Activated CD8-positive, alpha-beta memory T cell treated with anti-CD3 and anti-CD28 coated beads, Interleukin-2, amount 50 U/mL, for 4 hours (primary cell): ENCODE measurements around the gene PRKG2.
"Not testable (repeated sequence)": the region's sequence is repeated elsewhere in the genome, so short reads cannot be mapped to it uniquely, and the experiment has no call there.

Experiments used
- DNase-seq: peaks from one replicate; pipeline ENCODE4 v3.0.0-alpha.2; 2020

Gene PRKG2

DNA sequence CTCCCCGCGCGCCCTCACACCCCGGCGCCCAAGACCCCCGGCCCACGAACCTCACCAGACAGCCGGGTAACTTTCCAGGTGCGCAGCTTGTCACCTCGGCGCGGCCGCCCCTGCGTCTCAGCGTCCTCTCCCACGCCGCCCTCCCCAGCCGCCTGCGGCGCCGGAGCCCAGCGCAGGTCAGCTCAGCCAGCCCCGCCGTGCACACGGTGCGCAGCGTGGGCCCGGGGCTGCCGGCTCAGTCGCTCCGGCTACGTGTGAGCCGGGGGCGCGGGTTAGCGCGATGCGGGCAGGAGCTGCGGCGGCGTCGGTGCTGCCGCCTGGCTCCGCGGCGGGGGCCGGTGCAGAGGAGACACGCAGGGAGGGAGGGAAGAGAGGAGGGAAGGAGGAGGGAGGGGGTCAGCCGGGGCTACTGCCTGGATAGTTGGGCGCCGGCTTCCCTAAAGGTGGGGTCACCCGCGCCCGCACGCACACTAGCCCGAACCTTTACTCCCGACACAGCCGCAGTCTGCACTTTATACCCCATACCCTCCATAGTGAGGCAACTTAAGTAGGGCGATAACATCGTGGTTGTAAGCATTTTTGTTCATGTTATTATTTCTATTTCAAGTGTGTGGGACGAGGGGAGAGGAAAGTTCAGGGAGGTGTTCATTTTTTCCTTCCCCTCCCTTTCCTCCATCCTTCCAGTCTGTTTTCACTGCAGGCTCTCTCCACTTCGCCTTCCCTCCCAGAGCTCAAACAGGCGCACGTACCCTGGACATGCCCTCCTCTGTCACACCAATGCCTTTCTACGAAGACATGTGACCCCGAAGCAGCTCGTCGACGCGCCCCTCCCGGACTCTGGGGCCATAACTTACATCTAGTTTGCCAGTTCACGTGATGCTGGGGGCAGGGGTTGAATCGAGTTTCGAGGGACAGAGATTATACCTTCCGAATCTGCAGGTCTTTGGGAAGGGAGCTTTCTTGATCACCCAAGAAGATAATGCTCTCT lies at the start of gene PRKG2:
Gene PRKG2 (minus strand): TSS at position 342 of the 988 bp plus-strand sequence. CDS start 10,175 bp downstream, outside the sequence.
- no peak for DNase-seq

DNA sequence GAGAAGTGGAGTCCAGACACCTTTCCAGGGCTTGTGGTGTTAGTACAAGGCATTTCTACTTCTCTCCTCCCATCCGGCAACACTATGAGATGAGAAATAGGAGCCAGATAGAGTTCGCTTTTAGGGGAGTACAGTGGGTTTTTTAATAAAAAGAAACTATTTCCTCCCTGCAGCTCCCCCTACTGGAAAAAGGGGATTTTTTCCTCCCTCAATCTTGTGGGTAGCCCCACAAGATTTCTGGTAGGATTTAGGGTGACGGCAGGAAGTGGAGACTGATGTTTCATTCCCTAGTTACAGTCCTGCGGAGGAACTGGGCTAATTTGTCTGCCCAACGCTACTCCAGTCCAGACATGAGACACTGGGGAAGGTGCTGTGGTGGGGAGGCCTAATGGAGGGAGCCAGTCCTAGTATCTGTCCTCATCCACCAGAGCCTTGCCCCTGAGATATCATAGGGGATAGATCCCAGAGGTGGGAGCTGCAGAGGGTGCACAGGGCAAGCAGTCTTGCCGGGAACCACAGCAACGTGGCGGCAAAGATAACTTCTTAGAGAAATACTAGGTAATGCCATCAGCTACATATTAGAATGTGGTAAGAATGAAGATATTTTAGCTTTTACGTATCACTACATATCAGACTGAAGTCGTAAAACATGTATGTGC lies 45.5 kb upstream of the PRKG2 start:
- no peak for DNase-seq

DNA sequence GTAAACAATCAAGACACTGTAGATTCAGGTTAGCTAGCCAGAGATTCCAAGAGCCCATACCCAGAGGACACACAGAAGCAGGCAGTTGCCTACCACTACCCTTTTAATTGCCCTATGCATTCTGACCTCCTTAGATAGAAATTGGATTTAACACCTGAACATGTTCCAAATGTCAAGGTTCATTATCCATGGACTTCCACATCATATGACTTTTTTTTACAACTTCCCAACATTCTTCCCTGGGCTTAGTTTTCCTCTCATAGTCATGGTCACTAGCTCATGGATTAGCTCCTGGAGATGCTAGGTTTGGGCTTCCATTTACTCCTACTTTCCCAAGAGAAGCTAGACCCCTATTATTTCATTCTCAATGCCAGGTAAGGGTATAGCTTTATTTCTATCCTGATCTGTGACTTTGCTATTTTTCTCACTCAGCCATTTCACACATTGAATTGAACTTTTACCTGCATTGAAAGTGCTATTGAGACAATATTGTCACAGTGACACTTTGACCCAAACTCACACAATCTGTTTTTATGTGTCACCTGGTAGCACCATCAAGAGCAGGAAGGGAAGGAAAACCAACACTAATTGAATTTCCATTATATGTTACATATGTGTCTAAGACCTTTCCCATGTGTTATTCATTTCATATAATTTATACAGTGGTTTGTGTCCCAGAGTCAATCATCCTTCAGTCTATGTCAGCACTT lies 44.0 kb upstream of the PRKG2 start:
- no peak for DNase-seq

DNA sequence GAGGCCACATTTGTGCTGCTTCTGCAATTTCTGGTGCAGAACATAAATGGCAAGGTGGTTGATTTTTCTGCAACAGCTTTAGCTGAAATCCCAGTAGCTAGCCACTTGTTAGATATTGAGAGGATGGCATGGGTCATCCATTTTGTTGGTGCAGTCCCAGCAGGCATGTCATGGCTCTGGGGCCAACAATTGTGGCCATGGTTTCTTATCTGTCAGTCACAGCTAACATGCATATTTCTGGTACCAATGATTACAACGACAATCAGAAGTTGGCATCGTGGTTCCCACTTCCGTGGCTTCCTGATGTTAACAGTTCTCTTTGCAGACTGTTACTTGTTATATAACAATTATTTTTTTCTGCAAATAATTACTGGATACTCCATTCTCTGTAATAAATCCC lies 42.8 kb upstream of the PRKG2 start:
- no peak for DNase-seq

- no peak for DNase-seq
Observed at GRCh38 chr4:81257021-81257420, 42.0 kb upstream of the PRKG2 start.

DNA sequence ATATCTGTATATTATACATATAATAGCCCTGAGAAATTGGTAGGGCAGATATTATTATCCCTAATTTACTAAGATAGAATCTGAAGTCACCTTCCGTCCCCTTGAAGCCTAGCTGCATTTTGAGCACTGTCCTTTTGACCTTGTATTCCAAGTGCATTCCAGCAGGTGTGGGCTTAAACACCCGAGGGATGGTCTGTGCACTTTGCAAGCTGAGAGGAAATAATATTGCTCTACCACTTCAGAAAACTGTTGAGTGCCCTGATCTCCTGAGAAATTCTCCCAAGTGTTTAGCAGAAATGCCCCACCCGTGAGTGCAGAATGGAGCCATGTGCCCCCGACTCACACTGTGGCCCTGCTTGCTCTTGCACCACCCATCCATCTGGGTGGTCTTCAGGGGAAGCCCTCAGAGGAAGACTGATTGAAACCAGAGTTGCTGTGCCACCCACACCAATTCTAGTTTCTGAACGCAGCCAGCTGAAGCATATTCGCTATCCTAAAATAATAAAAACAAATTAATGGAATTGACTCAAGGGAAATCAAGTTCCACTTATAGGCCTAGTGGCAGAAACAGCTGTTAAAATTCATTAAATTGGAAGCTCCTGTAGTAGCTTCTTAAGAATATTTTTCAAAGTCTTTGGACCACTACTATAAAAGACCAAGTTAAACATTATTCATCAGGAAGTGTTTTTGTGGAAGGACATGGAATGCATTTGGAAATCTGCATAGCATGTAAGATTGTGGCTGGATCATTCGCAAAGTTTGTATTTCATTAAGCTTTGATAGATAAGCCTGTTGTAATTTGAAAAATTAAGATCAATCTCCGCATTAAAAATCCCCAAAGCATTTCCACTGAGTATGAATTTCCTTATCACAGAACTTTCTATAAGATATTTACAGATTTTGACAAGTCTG lies 41.3 kb upstream of the PRKG2 start:
- no peak for DNase-seq

- no peak for DNase-seq
Observed at GRCh38 chr4:81255524-81255923, 40.5 kb upstream of the PRKG2 start.

- DNase-seq = no peak
Observed at GRCh38 chr4:81250430-81250829, 35.4 kb upstream of the PRKG2 start.

GRCh38 chr4:81245218-81246009 lies 30.4 kb upstream of the PRKG2 start:
- DNase-seq = no peak

GRCh38 chr4:81237791-81238190 lies 22.8 kb upstream of the PRKG2 start:
- DNase-seq = no peak

DNA sequence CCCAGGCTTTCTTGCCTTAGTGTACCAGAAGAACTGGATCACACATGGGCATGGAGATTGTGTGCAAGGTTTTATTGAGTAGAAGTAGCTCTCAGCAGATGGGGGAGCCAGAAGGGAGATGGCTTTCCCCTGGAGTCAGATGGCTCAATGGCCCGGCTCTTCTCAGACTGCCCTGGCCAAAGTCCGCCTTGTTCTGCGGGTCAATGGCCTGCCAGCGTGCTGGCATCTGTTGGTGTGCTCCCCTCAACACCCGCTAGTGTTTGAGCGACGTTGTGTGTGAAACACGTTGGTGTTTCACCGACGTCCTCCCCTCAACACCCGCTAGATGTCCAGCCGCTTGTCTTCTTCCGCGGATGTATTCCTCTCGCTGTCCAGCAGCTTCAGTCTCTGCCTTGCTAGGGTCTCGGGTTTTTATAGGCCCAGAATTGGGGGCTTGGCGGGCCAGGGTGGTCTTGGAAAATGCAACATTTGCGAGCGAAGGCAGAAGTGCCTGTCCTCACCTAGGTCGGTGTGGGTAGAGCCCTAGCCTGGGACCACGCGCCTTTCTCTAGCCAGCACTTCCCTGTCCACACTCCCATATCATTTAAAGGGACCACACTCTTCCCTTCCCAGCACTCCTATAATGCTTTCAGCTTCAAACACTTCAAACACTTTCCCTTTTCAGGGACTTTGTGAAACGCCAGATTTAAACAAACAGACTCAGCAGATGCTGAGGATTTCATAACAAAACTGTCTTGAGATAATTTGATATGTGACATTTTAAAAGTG lies 21.1 kb upstream of the PRKG2 start:
- DNase-seq = no peak

DNA sequence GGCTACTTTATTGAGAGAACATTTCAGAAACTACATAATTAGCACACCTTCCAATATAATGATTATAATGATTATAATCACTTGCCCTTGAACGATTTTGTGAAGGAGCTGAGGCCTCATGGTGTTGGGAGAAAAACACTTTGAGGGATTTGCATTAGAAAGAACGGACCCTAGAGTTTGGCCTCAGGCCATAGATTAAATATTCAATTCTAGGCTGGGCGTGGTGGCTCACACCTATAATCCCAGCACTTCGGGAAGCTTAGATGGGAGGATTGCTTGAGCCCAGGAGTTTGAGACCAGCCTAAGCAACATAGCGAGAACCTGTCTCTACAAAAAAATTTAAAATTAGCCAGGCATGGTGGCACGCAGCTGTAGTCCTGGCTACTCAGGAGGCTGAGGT lies 12.9 kb upstream of the PRKG2 start:
- no peak for DNase-seq

GRCh38 chr4:81227138-81227537 lies 12.1 kb upstream of the PRKG2 start:
- no peak for DNase-seq

GRCh38 chr4:81225252-81225651 lies 10.2 kb upstream of the PRKG2 start:
- DNase-seq = no peak

DNA sequence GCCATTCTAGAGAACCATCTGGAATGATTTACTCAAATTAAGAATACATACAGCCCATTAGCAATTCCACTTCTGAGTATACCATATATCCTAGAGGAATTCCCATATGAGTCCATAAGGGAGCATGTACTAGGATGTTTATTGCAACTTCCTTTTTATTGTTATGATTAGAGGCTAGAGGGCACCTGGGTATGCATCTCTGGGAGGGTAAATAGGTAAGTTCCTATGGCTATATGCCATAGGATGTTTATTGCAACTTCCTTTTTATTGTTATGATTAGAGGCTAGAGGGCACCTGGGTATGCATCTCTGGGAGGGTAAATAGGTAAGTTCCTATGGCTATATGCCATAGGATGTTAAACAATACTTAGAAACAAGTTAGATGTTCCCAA lies 7.1 kb upstream of the PRKG2 start:
- not testable (repeated sequence) for DNase-seq

- DNase-seq = no peak
Observed at GRCh38 chr4:81221303-81222081, 6.5 kb upstream of the PRKG2 start.

DNA sequence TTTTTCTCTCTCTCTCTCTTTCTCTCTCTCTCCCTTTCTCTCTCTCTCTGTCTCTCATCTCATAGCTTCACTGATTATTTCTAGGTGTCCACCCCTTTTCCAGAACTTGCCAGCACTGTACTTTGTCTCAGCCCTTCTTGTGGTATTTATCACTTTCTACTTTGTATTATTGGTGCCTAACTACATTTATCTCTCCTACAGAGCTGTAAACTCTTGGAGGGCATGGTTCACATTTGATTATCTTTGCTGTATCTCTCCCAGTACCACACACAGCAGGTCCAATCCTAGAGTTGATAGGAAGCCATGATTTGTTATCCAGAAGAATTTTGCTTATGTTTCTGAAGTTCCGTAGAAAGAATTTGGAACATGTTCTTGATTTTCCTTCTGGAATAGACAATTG lies 5.2 kb upstream of the PRKG2 start:
- no peak for DNase-seq

GRCh38 chr4:81218206-81218605 lies 3.2 kb upstream of the PRKG2 start:
- no peak for DNase-seq

DNA sequence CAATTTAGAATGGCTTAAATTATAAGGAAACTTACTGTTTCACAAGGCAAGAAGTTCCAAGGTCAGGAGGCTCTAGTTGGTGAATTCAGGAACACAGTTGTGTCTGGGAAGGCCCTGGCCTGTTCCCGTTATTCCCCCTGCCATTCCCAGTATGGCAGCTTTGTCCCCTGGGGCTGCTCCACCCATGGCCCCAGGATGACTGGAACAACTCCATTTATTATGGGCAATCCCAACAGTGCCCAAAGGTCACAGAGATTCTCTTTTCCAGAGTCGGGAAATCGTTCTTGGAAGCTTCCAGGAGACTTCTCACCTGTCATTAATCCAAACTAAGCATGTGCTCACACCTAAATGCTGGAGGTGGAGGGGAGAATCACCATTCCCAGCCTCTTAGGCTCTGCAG lies 2.8 kb upstream of the PRKG2 start:
- DNase-seq = no peak

DNA sequence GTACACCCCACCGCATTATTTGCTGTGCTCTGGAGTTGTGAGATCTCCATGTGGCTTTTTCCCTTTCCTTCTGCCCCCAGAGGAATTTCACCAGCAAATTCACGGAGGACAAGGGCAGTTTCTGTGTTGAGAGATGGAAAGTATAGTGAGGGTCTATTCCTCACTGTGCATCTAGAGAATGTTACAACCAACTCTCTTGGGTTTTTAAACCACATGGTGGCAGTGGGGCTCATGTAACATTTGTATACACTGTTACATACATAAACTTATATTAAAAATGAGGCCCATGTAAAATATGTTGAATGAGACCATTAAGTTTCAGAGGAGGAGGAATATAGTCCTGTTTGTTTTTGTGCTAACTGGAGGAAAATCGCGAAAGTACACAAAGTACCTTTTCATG lies 909 bp upstream of the PRKG2 start:
- no peak for DNase-seq
